HepG2 (cell line): Measurements from ENCODE around the gene ZNF467. TPM values are rescaled to one million over a fixed set of nuclear protein-coding genes. Genes with fewer than 3 reads are reported as not detected.

Experiments used
- ATAC-seq: fragments of 200-7000 bp; cut with Tn5 transposase; 3 replicates; pipeline ENCODE4 v1.9.1; 2020; ENCODE audit warnings: mild to moderate bottlenecking, moderate library complexity
- BruUV-seq: library from RNA; stranded (reverse); fragments of 400-500 nt; replicated peaks from 2 replicates; lab custom pipeline; 2021; lab: Mats Ljungman, UMichigan
- CTCF ChIA-PET: fragments of 300-600 bp; formaldehyde crosslinking; extraction: SDS; loops from one replicate; lab custom pipeline; 2021; ENCODE audit warnings: low total read pairs, inconsistent platforms, low intra/inter-chr PET ratio; lab: Yijun Ruan, JAX
- POLR2A ChIA-PET: fragments of 350-600 bp; sonication (Branson Sonifier 250); formaldehyde crosslinking; loops from one replicate; lab custom pipeline; 2020; ENCODE audit warnings: antibody characterized with exemption, inconsistent platforms; lab: Yijun Ruan, JAX
- DNase-seq: peaks from one replicate; pipeline ENCODE4 v3.0.0-alpha.2; 2015; ENCODE audit warnings: low spot score
- FAIRE-seq: peaks from 3 replicates; lab custom pipeline; 2011; peaks lifted over from hg19 to GRCh38; lab: Jason Lieb, UNC
- H2AFZ ChIP-seq: one replicate; pipeline ENCODE4 v1.6.1; 2011; ENCODE audit warnings: low read length, inconsistent platforms
- H3K27ac ChIP-seq: fragments of 300-600 bp; 3 replicates; pipeline ENCODE4 v1.8.0; 2011; ENCODE audit warnings: mixed run types, mild to moderate bottlenecking, mixed read lengths, low read length, inconsistent platforms; ENCODE audit not compliant: insufficient read depth; ENCODE audit errors: extremely low read length
- H3K27me3 ChIP-seq, 2 experiments: fragments of 200-600 bp in 1 of 2; 2 replicates in 1 of 2; 3 replicates in 1 of 2; pipeline versions ENCODE4 v1.6.0 to v1.8.0; 2011; ENCODE audit warnings: low read length in 2 of 2, mild to moderate bottlenecking in 2 of 2, moderate library complexity in 2 of 2, inconsistent platforms in 1 of 2; ENCODE audit not compliant: insufficient read depth in 2 of 2, control insufficient read depth in 1 of 2
- H3K36me3 ChIP-seq, 2 experiments: fragments of 200-600 bp in 1 of 2; replicated peaks in 1 of 2; 2 replicates in 1 of 2; 3 replicates in 1 of 2; pipeline versions ENCODE4 v1.5.1 to v1.8.0; 2011; ENCODE audit warnings: low read length in 2 of 2, inconsistent platforms in 1 of 2; ENCODE audit not compliant: insufficient read depth in 2 of 2, control insufficient read depth in 1 of 2
- H3K4me1 ChIP-seq: 2 replicates; pipeline ENCODE4 v1.5.1; 2012; ENCODE audit warnings: low read length, inconsistent platforms; ENCODE audit not compliant: insufficient read depth
- H3K4me2 ChIP-seq: 2 replicates; pipeline ENCODE4 v1.6.0; 2011; ENCODE audit warnings: low read depth, low read length, inconsistent platforms
- H3K4me3 ChIP-seq, 3 experiments: fragments of 200-600 bp in 1 of 3; sonication (generic), shearing (Covaris generic) in 1 of 3; replicated peaks in 1 of 3; 2 replicates each; pipeline ENCODE4 v1.5.1; 2011 to 2016; ENCODE audit warnings: low read length in 3 of 3, inconsistent platforms in 2 of 3, low read depth in 2 of 3, mild to moderate bottlenecking in 2 of 3, control low read depth in 1 of 3, mixed read lengths in 1 of 3; ENCODE audit not compliant: insufficient read depth in 1 of 3
- H3K79me2 ChIP-seq: one replicate; pipeline ENCODE4 v1.6.1; 2011; ENCODE audit warnings: low read length, inconsistent platforms; ENCODE audit not compliant: insufficient read depth
- H3K9ac ChIP-seq: 2 replicates; pipeline ENCODE4 v1.6.0; 2011; ENCODE audit warnings: mild to moderate bottlenecking, low read depth, low read length, inconsistent platforms; ENCODE audit not compliant: insufficient read depth
- H3K9me3 ChIP-seq: 2 replicates; pipeline ENCODE4 v1.5.1; 2012; ENCODE audit warnings: mild to moderate bottlenecking, low read length
- H4K20me1 ChIP-seq: 2 replicates; pipeline ENCODE4 v1.6.0; 2011; ENCODE audit warnings: inconsistent platforms, mild to moderate bottlenecking, low read length, moderate library complexity; ENCODE audit not compliant: insufficient read depth
- BRCA1 ChIP-seq: sonication (generic); formaldehyde crosslinking; IDR thresholded peaks from 2 replicates; pipeline ENCODE4 v1.4.0; 2020; ENCODE audit warnings: missing genetic modification reagents
- FOXO4 ChIP-seq: sonication (generic); formaldehyde crosslinking; conservative IDR thresholded peaks from 2 replicates; pipeline ENCODE4 v1.8.1; 2023; ENCODE audit warnings: missing genetic modification reagents
- HNRNPL ChIP-seq: fragments of 200-400 bp; formaldehyde crosslinking; IDR thresholded peaks from 2 replicates; pipeline ENCODE4 v1.6.1; 2017; ENCODE audit warnings: mild to moderate bottlenecking, low read depth, low read length
- PITX1 ChIP-seq: sonication (generic); formaldehyde crosslinking; IDR thresholded peaks from 2 replicates; pipeline ENCODE4 v1.5.1; 2020; ENCODE audit warnings: mild to moderate bottlenecking, missing genetic modification reagents
- ZNF33A ChIP-seq: sonication (generic); formaldehyde crosslinking; IDR thresholded peaks from 2 replicates; pipeline ENCODE4 v1.5.1; 2020; ENCODE audit warnings: missing genetic modification reagents, mild to moderate bottlenecking, moderate library complexity, borderline replicate concordance
- ZSCAN21 ChIP-seq: sonication (generic); formaldehyde crosslinking; IDR thresholded peaks from 2 replicates; pipeline ENCODE4 v1.8.0; 2022; ENCODE audit warnings: mild to moderate bottlenecking, missing genetic modification reagents, moderate library complexity, borderline replicate concordance
- WGBS: methylation state at CpG from one replicate; pipeline ENCODE4 v1.1.6; 2017; ENCODE audit warnings: low lambda C conversion rate; 5-methylcytosine and 5-hydroxymethylcytosine counted together
- in situ Hi-C: cut with HindIII; loops from 2 replicates; pipeline ENCODE4 v1.10.0; 2017; ENCODE audit warnings: low pct_unique_long_range_greater_than_20kb; ENCODE audit not compliant: extremely low pct_ligation_motif_present
- intact Hi-C: fragments of 100-400 bp; cut with micrococcal nuclease; formaldehyde crosslinking; loops from one replicate; pipeline ENCODE4 v1.10.0; 2022; ENCODE audit not compliant: unreplicated experiment
- polyA plus RNA-seq, 8 experiments: library from polyadenylated mRNA; depleted of rRNA in 3 of 8; stranded (reverse) in 7 of 8; unstranded in 1 of 8; fragments of >200 nt; fragmentation: Illumina TruSeq in 4 of 8; extraction: Trizol in 4 of 8; gene quantifications; 2 replicates each; pipeline versions ENCODE4 v1.2.1 to v1.2.3, GENCODE V29; 2011 to 2016; ENCODE audit warnings: low read depth in 4 of 8, missing spikeins in 1 of 8, mixed read lengths in 1 of 8; ENCODE audit not compliant: insufficient read depth in 1 of 8
- total RNA-seq, 5 experiments: library from RNA; depleted of rRNA; stranded (reverse); fragments of >200 nt; fragmentation: Illumina TruSeq; extraction: Trizol; gene quantifications; 2 replicates each; pipeline ENCODE4 v1.2.3, GENCODE V29; 2016; ENCODE audit warnings: low read depth in 1 of 5
- TF ChIP-seq, protein P1 (sequence below): sonication (generic); formaldehyde crosslinking; IDR thresholded peaks from 2 replicates; pipeline ENCODE4 v1.8.0; 2022; ENCODE audit warnings: mild to moderate bottlenecking, missing genetic modification reagents; ENCODE audit not compliant: insufficient replicate concordance

Gene ZNF467
- total and polyA plus RNA-seq, 2 of the 13 experiments (the other 11 are each of a cell fraction or from before 2014, with no cell fraction given), result 0.03 TPM; not detected in 1

DNA sequence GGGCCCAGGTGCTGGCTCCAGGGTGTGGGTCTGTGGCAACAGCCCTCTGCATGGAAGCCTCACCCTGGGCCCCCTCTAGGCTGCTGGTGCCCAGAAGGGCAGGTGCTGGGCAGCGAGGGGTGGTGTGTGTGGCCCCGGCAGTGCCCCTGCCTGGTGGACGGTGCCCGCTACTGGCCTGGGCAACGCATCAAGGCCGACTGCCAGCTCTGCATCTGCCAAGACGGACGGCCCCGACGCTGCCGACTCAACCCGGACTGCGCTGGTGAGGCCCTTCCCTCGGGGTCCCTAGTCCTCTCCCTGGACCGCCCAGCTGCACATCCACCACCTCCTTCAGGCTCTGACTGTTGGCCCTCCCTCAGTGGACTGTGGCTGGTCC lies 18.8 kb upstream of the ZNF467 start:
- intact Hi-C loops, result no loop called here
- H2AFZ ChIP-seq, result no peak overlapping the region
- no peak overlapping the region for H3K4me2 ChIP-seq

More for the DNA sequence above, 18.8 kb upstream of the ZNF467 start:
- H3K79me2 ChIP-seq, result no peaks in the 10 kb centered on the region
- ChIA-PET CTCF (no interaction called here), POLR2A (no interaction called here)
- H3K4me3 ChIP-seq, result no peak overlapping the region
- BruUV-seq, result no TSS peak
- ATAC-seq (no peak), FAIRE-seq (no peak), DNase-seq (no peak)
- H3K27me3 ChIP-seq, result peaks cover 1 to 6% of the 10 kb centered on the region in 2 experiments; a peak in 1 of 5 replicates
- no peaks in the 10 kb centered on the region for H3K36me3 ChIP-seq
- peaks cover 17% of the 10 kb centered on the region for H3K4me1 ChIP-seq
- H3K27ac ChIP-seq, result no peak overlapping the region
- in situ Hi-C loops, result no loop called here
- WGBS, result 81% methylated on average over 9 of the region's 15 CpGs
- no peak overlapping the region for H3K9ac ChIP-seq
- H4K20me1 ChIP-seq, result no peaks in the 10 kb centered on the region
- no peaks in the 10 kb centered on the region for H3K9me3 ChIP-seq
- TF ChIP-seq BRCA1 (CRISPR knock-in tag), result no peak
- TF ChIP-seq PITX1 (CRISPR knock-in tag), result no peak
- 0 out of 2 replicates have a peak, but pooled peaks have one; percentile 18 for TF ChIP-seq HNRNPL
- TF ChIP-seq, protein P1, sequence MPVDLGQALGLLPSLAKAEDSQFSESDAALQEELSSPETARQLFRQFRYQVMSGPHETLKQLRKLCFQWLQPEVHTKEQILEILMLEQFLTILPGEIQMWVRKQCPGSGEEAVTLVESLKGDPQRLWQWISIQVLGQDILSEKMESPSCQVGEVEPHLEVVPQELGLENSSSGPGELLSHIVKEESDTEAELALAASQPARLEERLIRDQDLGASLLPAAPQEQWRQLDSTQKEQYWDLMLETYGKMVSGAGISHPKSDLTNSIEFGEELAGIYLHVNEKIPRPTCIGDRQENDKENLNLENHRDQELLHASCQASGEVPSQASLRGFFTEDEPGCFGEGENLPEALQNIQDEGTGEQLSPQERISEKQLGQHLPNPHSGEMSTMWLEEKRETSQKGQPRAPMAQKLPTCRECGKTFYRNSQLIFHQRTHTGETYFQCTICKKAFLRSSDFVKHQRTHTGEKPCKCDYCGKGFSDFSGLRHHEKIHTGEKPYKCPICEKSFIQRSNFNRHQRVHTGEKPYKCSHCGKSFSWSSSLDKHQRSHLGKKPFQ, result no peak
- TF ChIP-seq ZNF33A (CRISPR knock-in tag), result no peak
- no peak for TF ChIP-seq ZSCAN21 (CRISPR knock-in tag)
- no peak for TF ChIP-seq FOXO4 (CRISPR knock-in tag)
